GM12878 (cell line): Measurements from ENCODE around the gene DDX51. TPM values are rescaled to one million over a fixed set of nuclear protein-coding genes. Genes with fewer than 3 reads are reported as not detected.

Experiments used
- ATAC-seq: fragments of 200-7000 bp; cut with Tn5 transposase; 3 replicates; pipeline ENCODE4 v1.9.1; 2020; ENCODE audit warnings: mild to moderate bottlenecking, moderate library complexity
- BruUV-seq: library from RNA; stranded (reverse); fragments of 400-500 nt; replicated peaks from 2 replicates; lab custom pipeline; 2021; lab: Mats Ljungman, UMichigan
- CTCF ChIA-PET: fragments of 300-600 bp; sonication (Branson Sonifier 250); formaldehyde crosslinking; extraction: SDS; loops from one replicate; lab custom pipeline; 2021; ENCODE audit warnings: inconsistent platforms; lab: Yijun Ruan, JAX
- POLR2A ChIA-PET: fragments of 350-600 bp; formaldehyde crosslinking; extraction: SDS; loops from one replicate; lab custom pipeline; 2021; ENCODE audit warnings: inconsistent platforms; lab: Charles Lee
- RAD21 ChIA-PET: fragments of 300-600 bp; sonication (Branson Sonifier 250); formaldehyde crosslinking; loops from one replicate; lab custom pipeline; 2023; ENCODE audit warnings: antibody characterized with exemption; ENCODE audit not compliant: unreplicated experiment; lab: Charles Lee
- SMC1A ChIA-PET: fragments of 300-600 bp; sonication (Branson Sonifier 250); formaldehyde crosslinking; loops from one replicate; lab custom pipeline; 2023; ENCODE audit not compliant: unreplicated experiment, uncharacterized antibody; lab: Charles Lee
- DNase-seq: peaks from one replicate; pipeline ENCODE4 v3.0.0-alpha.2; 2011; ENCODE audit warnings: low read depth, low spot score
- FAIRE-seq: peaks from 3 replicates; lab custom pipeline; 2011; peaks lifted over from hg19 to GRCh38; lab: Jason Lieb, UNC
- H2AFZ ChIP-seq: 2 replicates; pipeline ENCODE4 v1.6.0; 2011; ENCODE audit warnings: low read depth, low read length, control low read depth; ENCODE audit not compliant: control insufficient read depth
- H3K27ac ChIP-seq: 2 replicates; pipeline ENCODE4 v1.5.1; 2011; ENCODE audit warnings: control low read depth; ENCODE audit not compliant: control insufficient read depth, insufficient read depth
- H3K27me3 ChIP-seq, 2 experiments: replicated peaks in 1 of 2; 2 replicates each; pipeline versions ENCODE4 v1.6.0 to v1.6.1; 2011; ENCODE audit warnings: low read length in 1 of 2; ENCODE audit not compliant: control insufficient read depth in 2 of 2, insufficient read depth in 2 of 2
- H3K36me3 ChIP-seq, 2 experiments: 2 replicates each; pipeline ENCODE4 v1.5.1; 2011; ENCODE audit warnings: low read length in 1 of 2; ENCODE audit not compliant: control insufficient read depth in 2 of 2, insufficient read depth in 2 of 2
- H3K4me1 ChIP-seq: 2 replicates; pipeline ENCODE4 v1.6.1; 2011; ENCODE audit warnings: mild to moderate bottlenecking, low read length, moderate library complexity, mixed read lengths; ENCODE audit not compliant: control insufficient read depth, insufficient read depth
- H3K4me2 ChIP-seq: 2 replicates; pipeline ENCODE4 v1.6.0; 2011; ENCODE audit warnings: control low read depth; ENCODE audit not compliant: control insufficient read depth, insufficient read depth
- H3K4me3 ChIP-seq: fragments of 200-600 bp; sonication (generic); 2 replicates; pipeline ENCODE4 v1.5.1; 2016
- H3K79me2 ChIP-seq: 2 replicates; pipeline ENCODE4 v1.6.0; 2011; ENCODE audit warnings: low read length; ENCODE audit not compliant: control insufficient read depth, insufficient read depth
- H3K9ac ChIP-seq: 2 replicates; pipeline ENCODE4 v1.8.0; 2011; ENCODE audit warnings: low read length, control low read depth, mixed read lengths; ENCODE audit not compliant: control insufficient read depth, insufficient read depth
- H3K9me3 ChIP-seq: replicated peaks from 3 replicates; pipeline ENCODE4 v1.5.1; 2011; ENCODE audit warnings: mild to moderate bottlenecking, low read length; ENCODE audit not compliant: control insufficient read depth, insufficient read depth
- H4K20me1 ChIP-seq: 2 replicates; pipeline ENCODE4 v1.6.0; 2011; ENCODE audit not compliant: control insufficient read depth, insufficient read depth
- IRF4 ChIP-seq: IDR thresholded peaks from 2 replicates; pipeline ENCODE4 v1.6.1; 2011; ENCODE audit warnings: low read depth, low read length
- LARP7 ChIP-seq: fragments of 450-650 bp; IDR thresholded peaks from 2 replicates; pipeline ENCODE4 v1.6.1; 2017; ENCODE audit warnings: mild to moderate bottlenecking
- NFXL1 ChIP-seq: fragments of 450-650 bp; IDR thresholded peaks from 2 replicates; pipeline ENCODE4 v1.6.1; 2017; ENCODE audit warnings: antibody characterized with exemption, mild to moderate bottlenecking, borderline replicate concordance
- NR2C1 ChIP-seq: fragments of 450-650 bp; IDR thresholded peaks from 2 replicates; pipeline ENCODE4 v1.6.1; 2017; ENCODE audit warnings: antibody characterized with exemption, mild to moderate bottlenecking, moderate library complexity
- SIX5 ChIP-seq: IDR thresholded peaks from 2 replicates; pipeline ENCODE4 v1.6.1; 2011; ENCODE audit warnings: mild to moderate bottlenecking, low read depth, low read length, moderate library complexity; ENCODE audit not compliant: severe bottlenecking
- SUZ12 ChIP-seq: fragments of 200-600 bp; sonication (generic); IDR thresholded peaks from one replicate; pipeline ENCODE4 v1.6.1; 2018; ENCODE audit warnings: antibody characterized with exemption, mild to moderate bottlenecking; ENCODE audit not compliant: unreplicated experiment
- TCF7 ChIP-seq: IDR thresholded peaks from 2 replicates; pipeline ENCODE4 v1.6.1; 2014; ENCODE audit warnings: antibody characterized with exemption, borderline replicate concordance
- ZBTB4 ChIP-seq: fragments of 450-650 bp; formaldehyde crosslinking; IDR thresholded peaks from 2 replicates; pipeline ENCODE4 v1.4.0; 2022; ENCODE audit warnings: mild to moderate bottlenecking, moderate library complexity
- ZNF687 ChIP-seq: fragments of 450-650 bp; IDR thresholded peaks from 2 replicates; pipeline ENCODE4 v1.6.1; 2017; ENCODE audit warnings: mild to moderate bottlenecking, moderate library complexity
- WGBS: methylation state at CpG from one replicate; pipeline ENCODE4 v1.1.6; 2016; ENCODE audit warnings: low lambda C conversion rate; ENCODE audit not compliant: insufficient replicate concordance, insufficient coverage; ENCODE audit errors: missing lambda C conversion rate; 5-methylcytosine and 5-hydroxymethylcytosine counted together
- in situ Hi-C: fragments of 300-500 bp; cut with MboI; formaldehyde crosslinking; loops from 9 replicates; pipeline ENCODE4 v1.14.3; 2018; ENCODE audit warnings: mixed read lengths
- intact Hi-C: fragments of 100-400 bp; cut with micrococcal nuclease; formaldehyde crosslinking; loops from one replicate; pipeline ENCODE4 v1.14.2; 2022; ENCODE audit not compliant: unreplicated experiment
- polyA plus RNA-seq, 11 experiments: library from polyadenylated mRNA; depleted of rRNA in 4 of 11; unstranded in 6 of 11; stranded (reverse) in 5 of 11; fragments of >200 nt; fragmentation: Nextera tagmentation in 4 of 11; fragmentation: Illumina TruSeq in 1 of 11; extraction: Ambion mirVana in 4 of 11; extraction: Trizol in 1 of 11; gene quantifications; 1 replicate in 1 of 11; 2 replicates in 10 of 11; pipeline versions ENCODE4 v1.2.1 to v1.2.3, GENCODE V29; 2011 to 2016; ENCODE audit warnings: inconsistent platforms in 2 of 11, missing spikeins in 2 of 11, low read depth in 1 of 11
- total RNA-seq, 4 experiments: library from RNA; depleted of rRNA in 3 of 4; stranded (reverse); fragments of >200 nt in 3 of 4; fragmentation: Illumina TruSeq in 1 of 4; extraction: Trizol in 1 of 4; gene quantifications; 2 replicates each; pipeline versions ENCODE4 v1.2.1 to v1.2.3, GENCODE V29; 2013 to 2021
- TF ChIP-seq, protein P1 (sequence below): IDR thresholded peaks from 2 replicates; pipeline ENCODE4 v1.6.1; 2012; ENCODE audit warnings: mild to moderate bottlenecking, low read depth, low read length

The DDX51 gene
- total and polyA plus RNA-seq, 10 of the 15 experiments (the other 5 are each of a cell fraction or from before 2014, with no cell fraction given), result 0.97 to 29.1 (median 9.8) TPM

GRCh38 chr12:132124766-132125425, 19.2 kb downstream of the DDX51 start (continued):
- TF ChIP-seq ZNF687, result no peak

- no peaks in the 10 kb centered on the region for H4K20me1 ChIP-seq
- H3K27ac ChIP-seq, result no peak overlapping the region
- no peaks in the 10 kb centered on the region for H3K4me1 ChIP-seq
- POLR2A ChIA-PET, result no interaction called here
- in situ Hi-C loops, result no loop called here
- no peaks in the 10 kb centered on the region for H3K79me2 ChIP-seq
- H3K9ac ChIP-seq, result no peak overlapping the region
- RAD21 ChIA-PET, result no interaction called here
- SMC1A ChIA-PET, result no interaction called here
- DNase-seq (no peak), FAIRE-seq (no peak), ATAC-seq (no peak)
- CTCF ChIA-PET, result no interaction called here
- no peak overlapping the region for H2AFZ ChIP-seq
- H3K27me3 ChIP-seq, result no peaks in the 10 kb centered on the region
- BruUV-seq, result no TSS peak
- peaks cover 1% of the 10 kb centered on the region; the same call in 2 of the 3 replicates for H3K9me3 ChIP-seq
- intact Hi-C loops, result no loop called here
- peaks cover 4 to 6% of the 10 kb centered on the region in 2 experiments; a peak in 3 of 4 replicates for H3K36me3 ChIP-seq
- H3K4me2 ChIP-seq, result no peak overlapping the region
- whole genome bisulfite sequencing, result 94% methylated on average over 11 of the region's 12 CpGs
- H3K4me3 ChIP-seq, result no peak overlapping the region
- TF ChIP-seq IRF4 (no peak), ZBTB4 (CRISPR knock-in tag) (no peak), SUZ12 (no peak), SIX5 (no peak), NR2C1 (no peak), TCF7 (no peak), LARP7 (no peak), NFXL1 (no peak)
- TF ChIP-seq, protein P1, sequence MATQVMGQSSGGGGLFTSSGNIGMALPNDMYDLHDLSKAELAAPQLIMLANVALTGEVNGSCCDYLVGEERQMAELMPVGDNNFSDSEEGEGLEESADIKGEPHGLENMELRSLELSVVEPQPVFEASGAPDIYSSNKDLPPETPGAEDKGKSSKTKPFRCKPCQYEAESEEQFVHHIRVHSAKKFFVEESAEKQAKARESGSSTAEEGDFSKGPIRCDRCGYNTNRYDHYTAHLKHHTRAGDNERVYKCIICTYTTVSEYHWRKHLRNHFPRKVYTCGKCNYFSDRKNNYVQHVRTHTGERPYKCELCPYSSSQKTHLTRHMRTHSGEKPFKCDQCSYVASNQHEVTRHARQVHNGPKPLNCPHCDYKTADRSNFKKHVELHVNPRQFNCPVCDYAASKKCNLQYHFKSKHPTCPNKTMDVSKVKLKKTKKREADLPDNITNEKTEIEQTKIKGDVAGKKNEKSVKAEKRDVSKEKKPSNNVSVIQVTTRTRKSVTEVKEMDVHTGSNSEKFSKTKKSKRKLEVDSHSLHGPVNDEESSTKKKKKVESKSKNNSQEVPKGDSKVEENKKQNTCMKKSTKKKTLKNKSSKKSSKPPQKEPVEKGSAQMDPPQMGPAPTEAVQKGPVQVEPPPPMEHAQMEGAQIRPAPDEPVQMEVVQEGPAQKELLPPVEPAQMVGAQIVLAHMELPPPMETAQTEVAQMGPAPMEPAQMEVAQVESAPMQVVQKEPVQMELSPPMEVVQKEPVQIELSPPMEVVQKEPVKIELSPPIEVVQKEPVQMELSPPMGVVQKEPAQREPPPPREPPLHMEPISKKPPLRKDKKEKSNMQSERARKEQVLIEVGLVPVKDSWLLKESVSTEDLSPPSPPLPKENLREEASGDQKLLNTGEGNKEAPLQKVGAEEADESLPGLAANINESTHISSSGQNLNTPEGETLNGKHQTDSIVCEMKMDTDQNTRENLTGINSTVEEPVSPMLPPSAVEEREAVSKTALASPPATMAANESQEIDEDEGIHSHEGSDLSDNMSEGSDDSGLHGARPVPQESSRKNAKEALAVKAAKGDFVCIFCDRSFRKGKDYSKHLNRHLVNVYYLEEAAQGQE, result no peak
Observed at GRCh38 chr12:132123970-132124765, 20.0 kb downstream of the DDX51 start.
